K562 (cell line): ENCODE results near the gene ABCB9. TPM values are rescaled to one million over a fixed set of nuclear protein-coding genes. Genes with fewer than 3 reads are reported as not detected.

Experiments
- ATAC-seq: fragments of 200-7000 bp; cut with Tn5 transposase; 3 replicates; pipeline ENCODE4 v1.9.1; 2020; ENCODE audit warnings: moderate library complexity
- BruUV-seq: library from RNA; stranded (reverse); fragments of 400-500 nt; replicated peaks from 2 replicates; lab custom pipeline; 2021; lab: Mats Ljungman, UMichigan
- CTCF ChIA-PET: fragments of 300-600 bp; formaldehyde crosslinking; extraction: SDS; loops from one replicate; lab custom pipeline; 2021; ENCODE audit warnings: low intra/inter-chr PET ratio; lab: Yijun Ruan, JAX
- POLR2A ChIA-PET: fragments of 300-600, 350-650 bp; sonication (Branson Sonifier 250); formaldehyde crosslinking; extraction: SDS; loops from one replicate; lab custom pipeline; 2021; ENCODE audit warnings: antibody characterized with exemption, inconsistent platforms; lab: Yijun Ruan, JAX
- DNase-seq, 4 experiments: peaks; one replicate each; pipeline versions ENCODE4 v3.0.0 to v3.0.0-alpha.2; 2011 to 2018; ENCODE audit warnings: low spot score in 3 of 4, mixed read lengths in 3 of 4; ENCODE audit errors: extremely low read depth in 1 of 4
- FAIRE-seq: peaks from 2 replicates; lab custom pipeline; 2011; peaks lifted over from hg19 to GRCh38; lab: Jason Lieb, UNC
- H2AFZ ChIP-seq: 2 replicates; pipeline ENCODE4 v1.6.0; 2011; ENCODE audit warnings: low read depth, low read length, control low read depth, inconsistent platforms
- H3K27ac ChIP-seq: fragments of 200-600 bp; 3 replicates; pipeline ENCODE4 v1.8.0; 2011; ENCODE audit warnings: low read depth, mild to moderate bottlenecking, control low read depth, inconsistent platforms, low read length, moderate library complexity, mixed read lengths; ENCODE audit errors: extremely low read depth
- H3K27me3 ChIP-seq, 2 experiments: fragments of 300-600 bp in 1 of 2; 2 replicates in 1 of 2; 3 replicates in 1 of 2; pipeline versions ENCODE4 v1.6.0 to v1.8.0; 2011; ENCODE audit warnings: inconsistent platforms in 2 of 2, low read length in 2 of 2, mild to moderate bottlenecking in 1 of 2, mixed read lengths in 1 of 2, moderate library complexity in 1 of 2; ENCODE audit not compliant: control insufficient read depth in 2 of 2, insufficient read depth in 2 of 2
- H3K36me3 ChIP-seq: fragments of 300-600 bp; 3 replicates; pipeline ENCODE4 v1.8.0; 2011; ENCODE audit warnings: mild to moderate bottlenecking, low read length, inconsistent platforms; ENCODE audit not compliant: control insufficient read depth, insufficient read depth
- H3K4me1 ChIP-seq, 2 experiments: fragments of 200-600 bp in 1 of 2; replicated peaks in 1 of 2; 2 replicates in 1 of 2; 3 replicates in 1 of 2; pipeline versions ENCODE4 v1.5.1 to v1.8.0; 2011; ENCODE audit warnings: inconsistent platforms in 2 of 2, low read length in 2 of 2, mild to moderate bottlenecking in 1 of 2, mixed read lengths in 1 of 2, moderate library complexity in 1 of 2; ENCODE audit not compliant: control insufficient read depth in 2 of 2, insufficient read depth in 2 of 2
- H3K4me2 ChIP-seq: 2 replicates; pipeline ENCODE4 v1.6.1; 2011; ENCODE audit warnings: low read length, control low read depth, inconsistent platforms, mixed read lengths; ENCODE audit not compliant: insufficient read depth
- H3K4me3 ChIP-seq: fragments of 200-600 bp; sonication (generic), shearing (Covaris generic); 2 replicates; pipeline ENCODE4 v1.5.1; 2016; ENCODE audit warnings: control low read depth, inconsistent platforms
- H3K79me2 ChIP-seq: fragments of 200-600 bp; 3 replicates; pipeline ENCODE4 v1.8.0; 2011; ENCODE audit warnings: low read length, inconsistent platforms; ENCODE audit not compliant: control insufficient read depth, insufficient read depth
- H3K9ac ChIP-seq, 2 experiments: 2 replicates each; pipeline versions ENCODE4 v1.6.0 to v1.6.1; 2011; ENCODE audit warnings: low read depth in 2 of 2, low read length in 2 of 2, control low read depth in 1 of 2, inconsistent platforms in 1 of 2, mild to moderate bottlenecking in 1 of 2, mixed read lengths in 1 of 2; ENCODE audit not compliant: insufficient read depth in 1 of 2
- H3K9me1 ChIP-seq: one replicate; pipeline ENCODE4 v1.6.0; 2011; ENCODE audit warnings: inconsistent platforms, mild to moderate bottlenecking, low read length, moderate library complexity; ENCODE audit not compliant: control insufficient read depth, insufficient read depth
- H3K9me3 ChIP-seq: replicated peaks from 2 replicates; pipeline ENCODE4 v1.5.1; 2011; ENCODE audit warnings: low read depth, low read length, inconsistent platforms; ENCODE audit not compliant: control insufficient read depth, insufficient read depth
- H4K20me1 ChIP-seq: replicated peaks from 2 replicates; pipeline ENCODE4 v1.6.1; 2011; ENCODE audit warnings: low read length, inconsistent platforms, mixed read lengths; ENCODE audit not compliant: control insufficient read depth, insufficient read depth
- CBFA2T2 ChIP-seq: fragments of 450-650 bp; conservative IDR thresholded peaks from 2 replicates; pipeline ENCODE4 v1.6.1; 2017; ENCODE audit warnings: mild to moderate bottlenecking
- CC2D1A ChIP-seq: fragments of 450-650 bp; IDR thresholded peaks from 2 replicates; pipeline ENCODE4 v1.6.1; 2017; ENCODE audit warnings: mild to moderate bottlenecking
- CEBPZ ChIP-seq: fragments of 150-350 bp; IDR thresholded peaks from 2 replicates; pipeline ENCODE4 v1.6.1; 2014; ENCODE audit warnings: low read depth, mild to moderate bottlenecking, low read length, borderline replicate concordance
- JUNB ChIP-seq: fragments of 450-650 bp; formaldehyde crosslinking; conservative IDR thresholded peaks from 2 replicates; pipeline ENCODE4 v1.4.0; 2020; ENCODE audit warnings: mild to moderate bottlenecking
- MBD1 ChIP-seq: fragments of 250-450 bp; sonication (Bioruptor Pico); IDR thresholded peaks from 2 replicates; pipeline ENCODE4 v1.8.0; 2022; ENCODE audit warnings: inconsistent platforms
- NRF1 ChIP-seq, 2 experiments: fragments of 450-650 bp; IDR thresholded peaks in 1 of 2; conservative IDR thresholded peaks in 1 of 2; 2 replicates each; pipeline ENCODE4 v1.6.1; 2014; ENCODE audit warnings: mild to moderate bottlenecking in 2 of 2
- ZNF175 ChIP-seq: fragments of 200-800 bp; sonication (Bioruptor generic); IDR thresholded peaks from 2 replicates; pipeline ENCODE4 v1.6.1; 2016; ENCODE audit warnings: low read depth, mild to moderate bottlenecking, missing genetic modification characterization, missing compliant biosample characterization
- ZNF316 ChIP-seq: fragments of 450-650 bp; IDR thresholded peaks from 2 replicates; pipeline ENCODE4 v1.6.1; 2016
- ZNF76 ChIP-seq: fragments of 250-450 bp; sonication (Bioruptor Pico); IDR thresholded peaks from 2 replicates; pipeline ENCODE4 v1.4.0; 2020; ENCODE audit warnings: mild to moderate bottlenecking, moderate library complexity, borderline replicate concordance
- ZZZ3 ChIP-seq: fragments of 450-650 bp; IDR thresholded peaks from 2 replicates; pipeline ENCODE4 v1.6.1; 2016; ENCODE audit warnings: antibody characterized with exemption, mild to moderate bottlenecking, moderate library complexity
- WGBS: fragments of 100-300 bp; shearing (Covaris generic); methylation state at CpG from one replicate; pipeline ENCODE4 v1.1.6; 2016; ENCODE audit warnings: low coverage, mixed read lengths; ENCODE audit not compliant: insufficient coverage; ENCODE audit errors: missing lambda C conversion rate; 5-methylcytosine and 5-hydroxymethylcytosine counted together
- in situ Hi-C: fragments of 300-500 bp; cut with MboI; formaldehyde crosslinking; loops from 4 replicates; pipeline ENCODE4 v1.15.0; 2018; ENCODE audit warnings: inconsistent platforms, mixed read lengths
- intact Hi-C: fragments of 100-400 bp; cut with micrococcal nuclease; formaldehyde crosslinking; loops from 2 replicates; pipeline ENCODE4 v1.14.2; 2022
- polyA plus RNA-seq, 8 experiments: library from polyadenylated mRNA; depleted of rRNA in 4 of 8; stranded (reverse) in 5 of 8; unstranded in 3 of 8; fragments of >200 nt; fragmentation: Nextera tagmentation in 2 of 8; fragmentation: Illumina TruSeq in 1 of 8; extraction: Ambion mirVana in 2 of 8; extraction: Trizol in 1 of 8; gene quantifications; 2 replicates each; pipeline versions ENCODE4 v1.2.1 to v1.2.3, GENCODE V29; 2011 to 2014; ENCODE audit warnings: inconsistent platforms in 1 of 8, missing spikeins in 1 of 8
- total RNA-seq, 7 experiments: library from RNA; depleted of rRNA in 6 of 7; stranded (reverse); fragments of >200 nt in 6 of 7; fragmentation: Illumina TruSeq in 2 of 7; extraction: Trizol in 2 of 7; gene quantifications; 2 replicates each; pipeline versions ENCODE4 v1.2.1 to v1.2.3, GENCODE V29; 2011 to 2021; ENCODE audit warnings: low replicate concordance in 1 of 7
- TF ChIP-seq, protein P1 (sequence below): IDR thresholded peaks from 2 replicates; pipeline ENCODE4 v1.6.1; 2011; ENCODE audit warnings: borderline replicate concordance, low read depth, mild to moderate bottlenecking, moderate library complexity, low read length; ENCODE audit not compliant: insufficient read depth, poor library complexity, severe bottlenecking
- TF ChIP-seq, protein P2 (sequence below): fragments of 250-450 bp; sonication (Bioruptor Pico); IDR thresholded peaks from 2 replicates; pipeline ENCODE4 v1.5.0; 2022; ENCODE audit warnings: mild to moderate bottlenecking

Gene ABCB9
- total and polyA plus RNA-seq, 9 of the 15 experiments (the other 6 are each of a cell fraction or from before 2014, with no cell fraction given): 0.20 to 12.6 (median 6.2) TPM

DNA sequence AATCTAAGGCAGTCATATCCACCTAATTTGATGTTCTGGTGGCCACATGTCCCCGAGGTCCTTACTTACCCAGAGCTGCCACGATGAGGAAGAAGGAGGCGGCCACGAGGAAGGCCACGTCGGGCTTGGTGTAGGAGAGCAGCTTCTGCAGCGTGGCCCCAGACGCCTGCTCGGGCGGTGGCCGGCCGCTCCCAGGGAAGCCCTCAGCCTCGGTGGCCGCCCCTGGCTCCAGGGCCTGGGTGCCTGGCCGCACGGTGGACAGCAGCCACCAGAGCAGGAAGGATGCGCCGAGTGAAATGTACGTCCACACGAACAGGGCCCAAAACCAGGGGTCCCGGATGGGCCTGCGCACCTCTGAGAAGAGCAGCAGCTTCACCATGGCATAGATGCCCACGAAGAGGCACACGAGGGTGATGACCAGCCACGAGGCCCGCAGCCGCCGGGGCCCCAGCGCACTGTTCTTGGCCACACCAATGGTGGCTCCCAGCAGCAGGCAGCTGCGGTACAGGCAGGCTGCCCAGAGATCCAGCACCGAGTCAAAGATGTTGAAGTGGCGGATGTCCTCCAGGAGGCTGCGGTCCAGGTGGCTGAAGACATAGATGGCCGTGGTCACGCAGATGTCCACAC, 6.6 kb downstream of the ABCB9 start:
- Histone ChIP-seq H3K4me1 (peaks cover 25 to 36% of the 10 kb centered on the region in 2 experiments), H3K27me3 (no peaks in the 10 kb centered on the region), H3K9me1 (peaks cover 10% of the 10 kb centered on the region), H3K4me3 (no peak overlapping the region), H3K9ac (no peak overlapping the region), H2AFZ (no peak overlapping the region), H3K4me2 (no peak overlapping the region), H3K36me3 (peaks cover 16% of the 10 kb centered on the region; the same call in 2 of the 3 replicates), H3K27ac (no peak overlapping the region), H3K9me3 (no peaks in the 10 kb centered on the region), H4K20me1 (peaks cover 6% of the 10 kb centered on the region; the same call in 1 of the 2 replicates), H3K79me2 (peaks cover 11% of the 10 kb centered on the region)
- DNase-seq (no peak), ATAC-seq (no peak), FAIRE-seq (no peak)
- ChIA-PET CTCF (no interaction called here), POLR2A (no interaction called here)
- in situ Hi-C loops (loop anchor here (5.0 to 10.0 kb wide), 2 partner anchors 105 to 167 kb away; no protein-coding TSS in a partner anchor), intact Hi-C loops (loop anchor here (5.0 kb wide), 1 partner anchor 273 kb away; the partner anchor contains the start of genes MPHOSPH9 and MTRFR)
- no TSS peak for BruUV-seq
- 94% methylated on average over 31 of the region's 35 CpGs for WGBS
- no peak for TF ChIP-seq CBFA2T2
- TF ChIP-seq, protein P1, sequence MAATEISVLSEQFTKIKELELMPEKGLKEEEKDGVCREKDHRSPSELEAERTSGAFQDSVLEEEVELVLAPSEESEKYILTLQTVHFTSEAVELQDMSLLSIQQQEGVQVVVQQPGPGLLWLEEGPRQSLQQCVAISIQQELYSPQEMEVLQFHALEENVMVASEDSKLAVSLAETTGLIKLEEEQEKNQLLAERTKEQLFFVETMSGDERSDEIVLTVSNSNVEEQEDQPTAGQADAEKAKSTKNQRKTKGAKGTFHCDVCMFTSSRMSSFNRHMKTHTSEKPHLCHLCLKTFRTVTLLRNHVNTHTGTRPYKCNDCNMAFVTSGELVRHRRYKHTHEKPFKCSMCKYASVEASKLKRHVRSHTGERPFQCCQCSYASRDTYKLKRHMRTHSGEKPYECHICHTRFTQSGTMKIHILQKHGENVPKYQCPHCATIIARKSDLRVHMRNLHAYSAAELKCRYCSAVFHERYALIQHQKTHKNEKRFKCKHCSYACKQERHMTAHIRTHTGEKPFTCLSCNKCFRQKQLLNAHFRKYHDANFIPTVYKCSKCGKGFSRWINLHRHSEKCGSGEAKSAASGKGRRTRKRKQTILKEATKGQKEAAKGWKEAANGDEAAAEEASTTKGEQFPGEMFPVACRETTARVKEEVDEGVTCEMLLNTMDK: no peak
- TF ChIP-seq CEBPZ: no peak
- TF ChIP-seq JUNB (CRISPR knock-in tag): no peak
- TF ChIP-seq NRF1 (conservative IDR thresholded peaks at IDR 0.05 in 1 of 2, IDR thresholded peaks at IDR 0.05 in 1 of 2): no peak
- TF ChIP-seq MBD1: no peak
- no peak for TF ChIP-seq ZNF175 (CRISPR knock-in tag)
- TF ChIP-seq, protein P2, sequence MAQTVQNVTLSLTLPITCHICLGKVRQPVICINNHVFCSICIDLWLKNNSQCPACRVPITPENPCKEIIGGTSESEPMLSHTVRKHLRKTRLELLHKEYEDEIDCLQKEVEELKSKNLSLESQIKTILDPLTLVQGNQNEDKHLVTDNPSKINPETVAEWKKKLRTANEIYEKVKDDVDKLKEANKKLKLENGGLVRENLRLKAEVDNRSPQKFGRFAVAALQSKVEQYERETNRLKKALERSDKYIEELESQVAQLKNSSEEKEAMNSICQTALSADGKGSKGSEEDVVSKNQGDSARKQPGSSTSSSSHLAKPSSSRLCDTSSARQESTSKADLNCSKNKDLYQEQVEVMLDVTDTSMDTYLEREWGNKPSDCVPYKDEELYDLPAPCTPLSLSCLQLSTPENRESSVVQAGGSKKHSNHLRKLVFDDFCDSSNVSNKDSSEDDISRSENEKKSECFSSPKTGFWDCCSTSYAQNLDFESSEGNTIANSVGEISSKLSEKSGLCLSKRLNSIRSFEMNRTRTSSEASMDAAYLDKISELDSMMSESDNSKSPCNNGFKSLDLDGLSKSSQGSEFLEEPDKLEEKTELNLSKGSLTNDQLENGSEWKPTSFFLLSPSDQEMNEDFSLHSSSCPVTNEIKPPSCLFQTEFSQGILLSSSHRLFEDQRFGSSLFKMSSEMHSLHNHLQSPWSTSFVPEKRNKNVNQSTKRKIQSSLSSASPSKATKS: no peak
- no peak for TF ChIP-seq ZNF316
- no peak for TF ChIP-seq ZZZ3
- TF ChIP-seq CC2D1A: no peak
- TF ChIP-seq ZNF76: no peak
